Activated naive CD4-positive, alpha-beta T cell treated with Interleukin-2 at 50 U/mL for 16 hours (primary cell): ENCODE measurements around the gene CFDP1.
"Not testable (repeated sequence)": the region's sequence is repeated elsewhere in the genome, so short reads cannot be mapped to it uniquely, and the experiment has no call there.

Source experiments
- DNase-seq: peaks from one replicate; pipeline ENCODE4 v3.0.0-alpha.2; 2020

CFDP1 gene

GRCh38 chr16:75288181-75288580 lies 145.1 kb downstream of the CFDP1 start:
- DNase-seq = no peak

GRCh38 chr16:75287708-75288107 lies 145.6 kb downstream of the CFDP1 start:
- no peak for DNase-seq

- no peak for DNase-seq
Measured at GRCh38 chr16:75286389-75286788, 146.9 kb downstream of the CFDP1 start.

GRCh38 chr16:75282466-75283281 lies 150.6 kb downstream of the CFDP1 start:
- DNase-seq = no peak

GRCh38 chr16:75281826-75282225 lies 151.5 kb downstream of the CFDP1 start:
- DNase-seq = no peak

GRCh38 chr16:75281009-75281408 lies 152.3 kb downstream of the CFDP1 start:
- not testable (repeated sequence) for DNase-seq

GRCh38 chr16:75280331-75280804 lies 152.9 kb downstream of the CFDP1 start:
- no peak for DNase-seq

GRCh38 chr16:75279305-75279704 lies 154.0 kb downstream of the CFDP1 start:
- DNase-seq = no peak

GRCh38 chr16:75273054-75273925 lies 160.0 kb downstream of the CFDP1 start:
- DNase-seq = no peak

- not testable (repeated sequence) for DNase-seq
Measured at GRCh38 chr16:75272629-75273028, 160.7 kb downstream of the CFDP1 start.

- no peak for DNase-seq
Measured at GRCh38 chr16:75272097-75272551, 161.2 kb downstream of the CFDP1 start.

- DNase-seq = no peak
Measured at GRCh38 chr16:75271441-75272096, 161.7 kb downstream of the CFDP1 start.

- not testable (repeated sequence) for DNase-seq
Measured at GRCh38 chr16:75269358-75269757, 163.9 kb downstream of the CFDP1 start.

GRCh38 chr16:75267631-75268264 lies 165.6 kb downstream of the CFDP1 start:
- no peak for DNase-seq

- no peak for DNase-seq
Measured at GRCh38 chr16:75266738-75267630, 166.3 kb downstream of the CFDP1 start.

GRCh38 chr16:75265911-75266701 lies 167.2 kb downstream of the CFDP1 start:
- DNase-seq = no peak

- no peak for DNase-seq
Measured at GRCh38 chr16:75264999-75265910, 168.0 kb downstream of the CFDP1 start.

GRCh38 chr16:75264457-75264998 lies 168.8 kb downstream of the CFDP1 start:
- DNase-seq = no peak

- DNase-seq = no peak
Measured at GRCh38 chr16:75263963-75264445, 169.3 kb downstream of the CFDP1 start.
